Panc1 (cell line): ENCODE results near the gene PCAT7. TPM values are rescaled to one million over a fixed set of nuclear protein-coding genes. Genes with fewer than 3 reads are reported as not detected.

Experiments
- ATAC-seq: fragments of 200-7000 bp; cut with Tn5 transposase; 2 replicates; pipeline ENCODE4 v1.9.1; 2020; ENCODE audit warnings: mild to moderate bottlenecking, moderate library complexity
- BruUV-seq: library from RNA; stranded (reverse); fragments of 400-500 nt; replicated peaks from 2 replicates; lab custom pipeline; 2021; lab: Mats Ljungman, UMichigan
- CTCF ChIA-PET: fragments of 300-600 bp; sonication (Branson Sonifier 250); formaldehyde crosslinking; loops from one replicate; lab custom pipeline; 2022; ENCODE audit warnings: antibody characterized with exemption; lab: Charles Lee
- POLR2A ChIA-PET: fragments of 300-600 bp; sonication (Branson Sonifier 250); formaldehyde crosslinking; loops from one replicate; lab custom pipeline; 2022; ENCODE audit warnings: antibody characterized with exemption; lab: Charles Lee
- DNase-seq: peaks from one replicate; pipeline ENCODE4 v3.0.0-alpha.2; 2010; ENCODE audit warnings: low read depth, low spot score
- H3K27ac ChIP-seq: 2 replicates; pipeline ENCODE4 v1.5.1; 2011; ENCODE audit warnings: mild to moderate bottlenecking, low read length, inconsistent platforms
- H3K27me3 ChIP-seq: fragments of 200-500 bp; sonication (Bioruptor generic); 2 replicates; pipeline ENCODE4 v1.6.0; 2014; ENCODE audit warnings: low read length, inconsistent platforms; ENCODE audit not compliant: control insufficient read depth, insufficient read depth
- H3K36me3 ChIP-seq: fragments of 200-500 bp; sonication (Bioruptor generic); 2 replicates; pipeline ENCODE4 v1.5.1; 2014; ENCODE audit warnings: inconsistent platforms, mild to moderate bottlenecking, low read length, moderate library complexity; ENCODE audit not compliant: control insufficient read depth, insufficient read depth
- H3K4me1 ChIP-seq: 2 replicates; pipeline ENCODE4 v1.5.1; 2011; ENCODE audit warnings: inconsistent platforms, mild to moderate bottlenecking, low read length, moderate library complexity; ENCODE audit not compliant: control insufficient read depth, insufficient read depth
- H3K4me3 ChIP-seq, 2 experiments: 2 replicates each; pipeline ENCODE4 v1.5.1; 2011 to 2012; ENCODE audit warnings: low read depth in 2 of 2, low read length in 2 of 2, mild to moderate bottlenecking in 2 of 2, inconsistent platforms in 1 of 2, moderate library complexity in 1 of 2
- H3K9me3 ChIP-seq: fragments of 200-500 bp; sonication (Bioruptor generic); 2 replicates; pipeline ENCODE4 v1.5.1; 2014; ENCODE audit warnings: low read depth, mild to moderate bottlenecking, inconsistent platforms, low read length, moderate library complexity; ENCODE audit not compliant: control insufficient read depth, insufficient read depth
- CTCF ChIP-seq: fragments of 450-650 bp; IDR thresholded peaks from 2 replicates; pipeline ENCODE4 v1.5.1; 2017; ENCODE audit warnings: mild to moderate bottlenecking
- POLR2AphosphoS5 ChIP-seq: IDR thresholded peaks from 2 replicates; pipeline ENCODE4 v1.6.1; 2012; ENCODE audit warnings: mild to moderate bottlenecking, low read depth, low read length, moderate library complexity
- REST ChIP-seq, 2 experiments: IDR thresholded peaks; 2 replicates each; pipeline ENCODE4 v1.6.1; 2011 to 2012; ENCODE audit warnings: low read depth in 2 of 2, control low read depth in 1 of 2, low read length in 1 of 2, mild to moderate bottlenecking in 1 of 2, moderate library complexity in 1 of 2; ENCODE audit not compliant: insufficient read depth in 1 of 2
- SIN3A ChIP-seq: IDR thresholded peaks from 2 replicates; pipeline ENCODE4 v1.6.1; 2012; ENCODE audit warnings: low read depth, mild to moderate bottlenecking, low read length, moderate library complexity, borderline replicate concordance; ENCODE audit not compliant: insufficient read depth
- TCF7L2 ChIP-seq: IDR thresholded peaks from 2 replicates; pipeline ENCODE4 v1.6.1; 2011; ENCODE audit warnings: mild to moderate bottlenecking, low read depth, low read length, inconsistent platforms
- in situ Hi-C: cut with HindIII; loops from 2 replicates; pipeline ENCODE4 v1.10.0; 2016; ENCODE audit warnings: low sequenced_read_pairs, low pct_unique_long_range_greater_than_20kb
- intact Hi-C: fragments of 100-400 bp; cut with micrococcal nuclease; formaldehyde crosslinking; loops from one replicate; pipeline ENCODE4 v1.10.0; 2022; ENCODE audit not compliant: unreplicated experiment
- total RNA-seq: library from RNA; stranded (reverse); gene quantifications from one replicate; pipeline ENCODE4 v1.2.1, GENCODE V29; 2021; ENCODE audit not compliant: unreplicated experiment

The PCAT7 gene
- total RNA-seq, 1 experiment from 2014 or later = 0.59 TPM

- no peak for DNase-seq
- CTCF ChIA-PET = no interaction called here
- in situ Hi-C loops = no loop called here
- Histone ChIP-seq H3K36me3 (no peaks in the 10 kb centered on the region), H3K4me1 (no peaks in the 10 kb centered on the region), H3K27ac (no peak overlapping the region), H3K9me3 (no peaks in the 10 kb centered on the region), H3K4me3 (no peak overlapping the region), H3K27me3 (no peaks in the 10 kb centered on the region)
- no TSS peak for BruUV-seq
- TF ChIP-seq TCF7L2 (no peak), REST (IDR thresholded peaks at IDR 0.05; ENCODE audit: insufficient read depth in 1 of 2, low read depth in 2 of 2, low read length in 1 of 2) (no peak), SIN3A (no peak), CTCF (no peak), POLR2AphosphoS5 (no peak)
- ATAC-seq = no peak
- intact Hi-C loops = no loop called here
- POLR2A ChIA-PET = no interaction called here
Observed at GRCh38 chr9:94525396-94526035, 29.4 kb upstream of the PCAT7 start.

- intact Hi-C loops = no loop called here
- in situ Hi-C loops = no loop called here
- CTCF ChIA-PET = no interaction called here
- ATAC-seq (no peak), DNase-seq (no peak)
- BruUV-seq = no TSS peak
- TF ChIP-seq SIN3A (no peak), REST (IDR thresholded peaks at IDR 0.05; ENCODE audit: insufficient read depth in 1 of 2, low read depth in 2 of 2, low read length in 1 of 2) (no peak), TCF7L2 (no peak), CTCF (no peak), POLR2AphosphoS5 (no peak)
- Histone ChIP-seq H3K27ac (no peak overlapping the region), H3K4me3 (no peak overlapping the region), H3K9me3 (no peaks in the 10 kb centered on the region), H3K36me3 (no peaks in the 10 kb centered on the region), H3K27me3 (no peaks in the 10 kb centered on the region), H3K4me1 (no peaks in the 10 kb centered on the region)
- POLR2A ChIA-PET = no interaction called here
Observed at GRCh38 chr9:94526271-94526670, 28.6 kb upstream of the PCAT7 start.
